Measurements from ENCODE around the gene TRA2A.
"Not testable (repeated sequence)": the region's sequence is repeated elsewhere in the genome, so short reads cannot be mapped to it uniquely, and the experiment has no call there.

The TRA2A gene

DNA sequence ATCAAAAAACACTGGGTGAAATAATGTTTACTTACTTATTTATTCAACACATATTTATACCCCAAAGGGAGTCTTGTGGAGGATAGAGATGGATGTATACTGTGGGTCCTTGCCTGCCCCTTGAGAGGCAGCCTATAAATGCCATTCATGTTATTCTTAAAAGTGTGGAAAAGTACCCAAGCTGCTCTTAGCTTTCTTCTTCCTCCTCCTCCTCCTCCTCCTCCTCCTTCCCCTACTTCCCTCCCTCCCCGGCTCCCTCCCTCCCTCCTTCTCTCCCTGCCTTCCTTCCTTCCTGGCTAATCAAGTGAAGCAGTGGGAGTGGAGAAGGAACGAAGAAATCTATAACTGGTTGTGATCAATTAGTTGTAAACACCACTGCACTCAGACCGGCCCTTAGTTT lies 40.3 kb downstream of the TRA2A start:
- no peak for DNase-seq

DNA sequence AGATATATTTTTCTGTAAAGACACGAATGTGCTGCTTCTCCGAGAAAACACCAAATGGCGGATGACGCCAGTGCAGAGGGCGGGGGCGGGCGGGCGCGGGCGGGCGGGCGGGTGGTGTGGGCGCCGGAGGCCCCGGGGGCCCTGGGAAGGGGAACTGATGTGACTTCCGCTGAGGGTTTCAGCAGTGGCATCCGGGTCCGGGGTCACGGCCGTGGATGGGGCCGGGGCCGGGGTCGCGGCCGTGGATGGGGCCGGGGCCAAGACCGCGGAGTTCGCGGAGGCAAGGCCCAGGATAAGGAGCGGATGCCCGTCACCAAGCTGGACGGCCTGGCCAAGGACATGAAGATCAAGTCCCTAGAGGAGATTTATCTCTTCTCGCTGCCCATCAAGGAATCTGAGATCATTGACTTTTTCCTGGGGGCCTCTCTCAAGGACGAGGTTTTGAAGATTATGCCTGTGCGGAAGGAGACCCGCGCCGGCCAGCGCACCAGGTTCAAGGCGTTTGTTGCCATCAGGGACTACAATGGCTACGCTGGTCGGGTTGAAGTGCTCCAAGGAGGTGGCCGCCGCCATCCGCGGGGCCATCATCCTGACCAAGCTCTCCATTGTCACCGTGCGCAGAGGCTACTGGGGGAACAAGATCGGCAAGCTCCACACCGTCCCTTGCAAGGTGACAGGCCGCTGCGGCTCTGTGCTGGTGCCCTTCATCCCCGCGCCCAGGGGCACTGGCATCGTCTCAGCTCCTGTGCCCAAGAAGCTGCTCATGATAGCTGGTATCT lies 41.2 kb downstream of the TRA2A start:
- DNase-seq: no peak

DNA sequence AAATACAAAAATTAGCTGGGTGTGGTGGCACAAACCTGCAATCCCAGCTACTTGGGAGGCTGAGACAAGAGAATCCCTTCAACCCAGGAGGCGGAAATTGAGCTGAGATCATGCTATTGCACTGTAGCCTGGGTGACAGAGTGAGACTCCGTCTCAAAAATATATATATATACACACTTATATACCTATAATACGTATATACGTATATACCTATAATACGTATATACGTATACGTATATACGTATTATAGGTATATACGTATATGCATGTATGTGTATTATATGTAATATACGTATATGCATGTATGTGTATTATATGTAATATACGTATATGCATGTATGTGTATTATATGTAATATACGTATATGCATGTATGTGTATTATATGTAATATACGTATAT lies 43.1 kb downstream of the TRA2A start:
- not testable (repeated sequence) for DNase-seq

DNA sequence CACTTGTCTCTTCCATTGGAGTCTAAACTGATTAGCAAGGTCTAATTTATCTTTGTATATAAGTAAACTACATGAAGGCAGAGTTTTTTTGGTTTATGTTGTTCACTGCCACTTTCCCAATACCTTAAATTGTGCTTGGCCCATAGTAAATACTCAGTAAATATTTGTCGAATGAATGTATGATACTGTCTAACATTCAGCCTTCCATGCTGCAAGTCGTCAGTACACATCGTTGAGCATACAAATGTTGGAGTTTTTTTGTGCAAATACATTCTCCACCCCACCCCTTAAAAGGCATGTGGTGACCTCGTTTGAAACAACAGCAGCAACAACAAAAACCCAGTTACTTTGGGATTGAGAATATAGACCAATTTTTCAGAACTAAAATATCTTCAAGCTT lies 44.1 kb downstream of the TRA2A start:
- DNase-seq: no peak

DNA sequence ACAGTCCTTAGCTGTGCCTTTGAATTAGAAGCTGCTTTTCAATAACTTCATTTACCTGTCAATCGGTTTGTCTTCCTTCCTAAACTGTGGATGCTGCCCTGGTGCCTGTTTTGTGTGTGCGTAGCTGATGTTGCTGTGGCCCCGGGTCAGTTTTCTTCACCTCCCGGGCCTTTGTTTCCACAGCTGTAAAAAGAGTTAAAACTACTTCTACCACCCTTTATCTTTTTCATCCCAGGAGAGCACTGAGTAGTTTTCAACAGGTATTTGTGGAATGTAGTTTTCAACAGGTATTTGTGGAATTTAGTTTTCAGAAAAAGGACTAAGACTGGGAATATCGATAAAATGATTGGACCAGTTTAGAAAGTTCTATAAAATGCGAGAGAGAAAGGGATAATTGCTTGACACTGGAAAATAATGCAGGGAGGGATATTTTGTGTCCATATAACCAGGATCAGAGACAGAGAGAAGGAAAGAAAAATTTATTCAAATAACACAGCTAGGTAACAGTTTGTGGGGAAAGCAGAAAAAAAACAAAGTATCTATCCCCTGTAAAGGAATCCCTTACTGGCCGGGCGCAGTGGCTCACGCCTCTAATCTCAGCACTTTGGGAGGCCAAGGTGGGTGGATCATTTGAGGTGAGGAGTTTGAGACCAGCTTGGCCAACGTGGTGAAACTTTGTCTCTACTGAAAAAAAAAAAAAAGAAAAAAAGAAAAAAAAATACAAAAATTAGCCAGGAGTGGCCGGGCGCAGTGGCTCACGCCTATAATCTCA lies 45.6 kb downstream of the TRA2A start:
- DNase-seq: no peak

DNA sequence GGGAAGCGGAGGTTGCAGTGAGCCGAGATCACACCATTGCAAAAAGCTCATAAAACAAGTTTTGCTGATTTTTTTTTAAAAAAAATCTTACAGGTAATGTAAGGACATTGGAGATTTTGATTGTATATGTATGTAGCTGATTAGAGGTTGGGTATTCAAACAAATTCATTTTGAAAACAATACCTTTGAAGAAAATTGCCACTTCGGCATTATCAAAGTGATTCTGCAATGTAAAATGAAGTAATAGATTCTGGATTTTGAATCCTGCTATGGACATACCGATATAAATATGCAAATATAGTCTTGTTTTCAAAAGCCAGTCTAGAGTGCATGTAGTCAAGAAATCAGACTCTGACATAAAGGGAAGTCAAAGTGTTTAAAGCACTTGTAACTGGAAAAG lies 49.1 kb downstream of the TRA2A start:
- no peak for DNase-seq

DNA sequence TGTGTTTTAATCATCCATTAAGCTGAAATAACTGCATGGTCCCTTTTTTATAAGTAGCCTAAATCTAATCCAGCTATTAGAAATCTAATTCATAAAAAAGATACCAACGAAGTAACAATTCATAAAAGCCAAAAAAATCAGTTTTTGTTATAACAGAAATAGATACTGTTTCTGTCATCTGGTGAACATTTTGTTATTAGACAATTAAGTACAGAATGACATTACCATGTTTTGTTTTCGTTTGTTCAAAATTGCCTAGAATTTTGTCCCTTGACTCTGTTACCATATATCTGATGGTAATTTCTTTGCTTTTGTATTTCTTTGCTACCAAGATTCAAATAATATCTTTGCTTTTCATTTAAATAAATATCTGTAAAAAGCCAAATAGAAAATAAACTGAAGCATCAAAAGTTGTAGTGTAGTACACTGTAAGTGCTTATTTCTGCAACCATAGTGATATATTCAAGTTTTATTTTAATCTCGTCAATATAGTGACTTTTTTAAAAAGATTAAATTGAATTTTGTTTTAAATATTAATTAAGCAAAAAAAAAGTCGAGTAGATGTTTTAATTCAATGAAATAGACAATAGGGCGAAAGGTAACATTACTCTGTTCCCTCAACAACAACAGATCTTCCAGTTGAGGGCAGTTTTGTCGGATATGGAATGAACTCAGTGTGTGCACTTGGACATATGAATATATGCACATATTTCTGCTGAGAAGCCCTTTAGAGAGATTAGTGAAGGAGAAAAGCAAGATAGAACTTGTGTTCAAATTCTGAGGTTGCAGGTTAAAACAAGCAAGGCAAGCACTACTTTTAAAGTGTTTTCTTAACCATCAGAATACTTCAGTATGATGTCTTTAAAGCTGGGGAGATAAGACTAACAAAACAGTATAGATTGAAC lies 53.6 kb downstream of the TRA2A start:
- DNase-seq: no peak

DNA sequence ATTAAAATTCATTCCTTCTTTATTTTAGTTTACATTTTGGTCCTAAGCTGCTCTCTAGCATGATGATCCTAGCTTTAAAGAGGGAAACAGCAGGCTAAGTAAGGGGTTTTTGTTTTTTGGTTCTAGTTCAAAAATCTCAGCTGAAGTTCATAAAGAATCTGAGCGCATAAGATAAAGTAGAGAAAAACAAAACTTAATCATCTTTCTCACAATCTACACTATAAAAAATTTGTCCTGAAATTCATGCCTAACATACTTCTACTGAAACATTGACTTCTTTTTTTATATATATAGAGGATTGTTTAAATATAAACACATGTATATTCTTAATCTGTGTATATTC lies 54.7 kb downstream of the TRA2A start:
- DNase-seq: no peak

DNA sequence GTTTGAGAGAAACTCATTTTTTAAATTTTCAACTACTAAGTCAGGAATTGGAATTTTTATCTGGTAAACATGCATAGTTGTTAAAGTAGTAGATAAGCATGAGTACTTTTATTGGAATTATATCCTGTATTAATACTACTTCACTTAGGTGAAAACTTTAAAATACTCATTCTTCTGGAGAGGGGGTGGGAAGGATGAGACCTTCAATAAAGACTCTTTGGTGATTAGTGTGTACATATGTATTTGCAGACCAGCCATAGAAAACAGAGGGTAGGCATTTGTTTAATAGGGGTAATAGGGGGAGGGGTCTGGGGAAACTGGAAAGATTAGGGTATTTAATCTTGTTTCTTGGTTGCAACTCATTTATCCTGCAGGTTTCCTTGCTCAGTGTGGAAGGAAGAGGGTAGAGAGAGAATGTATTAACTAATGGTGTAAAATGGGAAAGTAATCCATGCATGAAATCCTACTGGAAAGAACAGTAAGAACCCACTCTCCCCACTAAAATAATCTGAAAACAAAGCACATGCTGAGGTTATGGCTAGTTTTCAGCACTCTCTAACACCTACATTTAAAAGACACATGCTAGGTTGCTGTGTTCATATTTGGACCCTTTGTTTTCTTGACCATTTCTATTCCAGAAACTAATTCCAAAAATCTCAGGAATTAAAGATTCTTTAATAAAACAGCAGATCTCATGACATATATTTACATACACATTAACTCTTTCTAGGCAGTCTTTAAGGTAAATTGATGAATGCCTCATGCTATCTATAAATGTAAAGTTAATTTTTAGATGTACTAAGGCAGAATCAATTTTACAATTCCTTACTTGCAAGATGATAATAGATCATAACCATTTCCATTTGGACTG lies 55.3 kb downstream of the TRA2A start:
- peak; percentile 37 for DNase-seq

DNA sequence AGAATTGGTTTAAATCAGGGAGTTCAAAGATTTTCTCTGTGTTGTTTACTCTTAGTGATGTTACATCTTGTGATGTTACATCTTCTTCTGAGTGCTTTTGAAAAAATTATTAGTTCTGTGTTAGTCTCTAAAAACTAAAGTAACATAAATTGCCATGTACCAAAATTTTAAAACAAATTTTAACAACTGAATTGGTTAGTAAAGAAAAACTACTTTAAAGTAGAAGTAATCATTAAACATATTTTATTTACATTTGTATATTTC lies 56.3 kb downstream of the TRA2A start:
- DNase-seq: no peak

DNA sequence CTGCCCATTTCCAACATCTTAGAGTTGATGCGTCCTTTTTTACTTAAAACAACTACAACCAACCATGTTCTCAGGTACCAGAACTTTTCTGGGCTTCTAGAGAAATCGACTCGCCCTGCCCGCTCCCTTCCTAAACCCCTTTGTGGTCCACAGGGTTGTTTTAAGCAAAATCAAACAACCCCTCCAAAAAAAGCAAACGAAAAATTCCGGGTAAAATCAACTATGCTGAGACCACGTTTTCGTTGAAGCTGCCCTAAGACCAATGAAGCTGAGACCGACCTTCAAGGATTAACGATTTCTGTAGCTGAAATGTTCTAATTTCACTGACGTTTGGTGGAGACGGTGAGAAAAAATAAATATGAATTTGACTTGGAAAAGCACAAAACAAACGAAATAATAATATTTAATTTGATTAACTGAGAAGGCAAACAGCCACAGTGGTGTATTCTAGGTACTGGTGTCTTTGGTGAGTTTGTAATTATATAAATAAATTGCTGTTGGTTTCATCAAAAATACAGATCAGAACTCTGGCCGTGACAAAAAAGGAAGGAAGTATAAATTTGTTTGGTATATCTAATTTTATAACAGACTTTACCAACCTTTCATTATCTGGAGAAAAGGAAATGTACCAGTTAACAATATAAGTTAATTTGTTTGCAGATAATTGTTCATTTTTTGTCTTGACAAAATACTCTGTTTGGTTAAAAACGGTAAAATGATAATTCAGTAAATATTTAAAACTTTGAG lies 56.8 kb downstream of the TRA2A start:
- DNase-seq: no peak

DNA sequence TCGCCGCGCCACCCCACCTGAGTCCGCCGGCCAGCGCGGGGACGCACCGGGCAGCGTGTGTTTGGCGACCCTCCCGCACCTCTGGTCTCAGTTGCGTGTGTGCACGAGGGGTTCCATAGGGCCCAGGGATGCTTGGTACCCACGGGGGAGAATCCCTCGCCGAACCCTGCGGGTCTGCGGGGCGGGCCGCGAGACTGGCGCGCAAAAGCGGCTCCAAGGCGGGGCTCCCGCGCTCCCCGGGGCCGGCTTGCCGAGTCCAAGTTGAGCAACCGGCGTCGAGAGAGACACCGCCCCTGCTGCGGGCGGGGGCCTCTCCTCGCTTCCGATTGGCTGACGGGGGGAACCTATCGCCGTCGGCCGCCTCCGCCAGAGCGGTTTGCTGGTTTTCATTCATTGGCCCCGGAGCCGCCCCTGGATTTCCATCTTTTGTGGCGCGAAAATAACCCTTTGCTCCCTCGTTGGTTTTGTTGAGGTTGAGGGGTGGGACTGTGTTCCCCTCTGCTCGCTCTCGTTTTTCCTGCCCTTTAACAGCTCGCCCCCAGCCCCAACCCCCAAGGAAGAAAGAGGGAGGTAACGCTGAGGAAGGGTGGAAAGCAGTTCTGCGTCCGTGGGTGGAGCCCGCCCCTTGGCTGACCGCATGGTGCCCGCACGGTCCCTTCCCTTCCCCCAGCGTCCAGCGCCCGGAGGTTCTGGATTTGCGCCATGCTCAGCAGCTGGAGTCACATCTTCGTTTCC lies 57.5 kb downstream of the TRA2A start:
- DNase-seq: peak; percentile 98

DNA sequence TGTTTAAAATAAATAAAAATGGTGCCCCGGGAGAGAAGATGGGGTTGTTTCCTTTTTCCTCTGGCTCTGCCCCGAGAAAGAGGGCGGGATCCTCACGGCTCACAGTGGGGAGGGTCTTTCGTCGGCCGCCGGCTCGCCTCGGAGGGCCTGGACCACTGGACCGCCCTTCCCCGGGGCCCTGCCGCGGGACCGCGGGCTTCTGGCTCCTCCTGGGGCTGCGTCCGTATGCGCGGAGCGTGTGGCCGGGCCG lies 58.0 kb downstream of the TRA2A start:
- no peak for DNase-seq

DNA sequence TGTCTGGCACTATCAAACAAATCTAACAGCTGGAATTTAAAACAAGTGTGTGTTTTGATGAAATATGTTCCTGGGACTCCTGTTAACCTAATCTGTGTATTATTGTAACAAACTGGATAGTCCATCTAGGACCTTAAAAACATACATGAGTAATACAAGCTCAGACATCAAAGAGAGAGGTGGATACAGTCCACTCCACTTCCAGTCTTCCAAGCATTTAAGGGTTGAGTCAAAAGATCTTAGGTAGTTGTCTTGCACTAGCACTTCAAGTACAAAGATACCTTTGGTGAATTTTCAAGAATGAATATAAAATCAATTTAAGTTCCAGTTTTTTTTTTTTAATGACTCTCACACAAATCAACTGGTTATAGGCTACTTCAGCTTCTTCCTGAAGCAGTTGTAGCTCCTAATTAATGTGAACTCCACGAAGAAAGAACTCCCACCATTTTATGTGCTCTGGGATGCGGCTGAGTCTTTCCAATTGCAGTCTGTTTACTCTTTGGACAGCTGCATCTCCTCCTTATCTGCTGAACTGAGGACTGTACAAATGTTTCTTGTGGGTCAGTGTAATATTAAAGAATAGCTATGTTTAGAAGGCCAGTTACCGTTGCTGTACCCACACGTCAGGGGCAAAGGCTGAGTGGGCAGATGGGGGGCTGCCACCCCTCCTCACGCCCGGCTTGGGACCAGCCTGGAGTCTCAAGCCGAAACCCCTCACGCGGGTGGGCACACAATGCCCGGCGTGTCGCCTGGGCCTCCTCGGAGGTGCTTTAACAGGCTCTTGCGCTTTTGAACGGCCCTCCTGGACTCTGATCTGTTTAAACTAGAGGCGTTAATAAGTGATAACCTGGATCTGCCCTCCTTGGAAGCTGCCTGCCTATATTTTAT lies 58.6 kb downstream of the TRA2A start:
- peak; percentile 63 for DNase-seq

DNA sequence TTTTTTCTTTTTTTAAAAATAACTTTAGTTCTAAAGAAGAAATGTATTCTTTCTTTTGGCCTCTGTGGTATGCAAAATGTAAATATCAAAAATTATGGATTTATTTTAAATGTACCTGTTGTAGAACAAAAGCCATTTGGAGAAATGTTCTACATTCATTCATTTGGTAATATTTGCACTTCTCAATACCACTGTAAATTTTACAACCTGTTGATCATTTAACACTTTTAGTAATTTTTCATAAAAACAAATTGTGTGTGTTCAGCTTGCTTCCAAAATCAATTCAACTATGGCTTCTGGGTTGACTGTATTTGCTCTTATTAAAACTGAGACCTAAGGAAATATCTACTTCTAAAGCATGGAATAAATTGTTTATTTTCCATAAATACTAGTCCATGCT lies 59.2 kb downstream of the TRA2A start:
- no peak for DNase-seq

DNA sequence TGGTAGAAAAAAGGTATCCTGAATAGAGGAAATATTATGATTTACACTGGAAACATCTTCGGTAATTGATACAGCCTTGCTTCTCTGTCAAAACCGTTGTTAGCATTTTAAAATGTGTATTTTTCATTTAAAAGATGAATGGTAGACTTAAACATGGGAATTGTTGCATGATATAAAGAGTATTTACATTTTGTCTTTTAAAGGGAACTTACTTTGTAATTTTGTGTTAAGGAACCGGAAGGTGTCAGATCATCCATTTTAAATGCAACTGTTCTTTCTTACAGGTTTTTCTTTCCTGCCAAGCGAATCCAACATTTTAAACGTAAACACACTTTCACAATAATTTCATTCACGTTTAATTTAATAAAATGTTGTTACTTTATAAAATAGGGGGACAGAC lies 59.7 kb downstream of the TRA2A start:
- no peak for DNase-seq

DNA sequence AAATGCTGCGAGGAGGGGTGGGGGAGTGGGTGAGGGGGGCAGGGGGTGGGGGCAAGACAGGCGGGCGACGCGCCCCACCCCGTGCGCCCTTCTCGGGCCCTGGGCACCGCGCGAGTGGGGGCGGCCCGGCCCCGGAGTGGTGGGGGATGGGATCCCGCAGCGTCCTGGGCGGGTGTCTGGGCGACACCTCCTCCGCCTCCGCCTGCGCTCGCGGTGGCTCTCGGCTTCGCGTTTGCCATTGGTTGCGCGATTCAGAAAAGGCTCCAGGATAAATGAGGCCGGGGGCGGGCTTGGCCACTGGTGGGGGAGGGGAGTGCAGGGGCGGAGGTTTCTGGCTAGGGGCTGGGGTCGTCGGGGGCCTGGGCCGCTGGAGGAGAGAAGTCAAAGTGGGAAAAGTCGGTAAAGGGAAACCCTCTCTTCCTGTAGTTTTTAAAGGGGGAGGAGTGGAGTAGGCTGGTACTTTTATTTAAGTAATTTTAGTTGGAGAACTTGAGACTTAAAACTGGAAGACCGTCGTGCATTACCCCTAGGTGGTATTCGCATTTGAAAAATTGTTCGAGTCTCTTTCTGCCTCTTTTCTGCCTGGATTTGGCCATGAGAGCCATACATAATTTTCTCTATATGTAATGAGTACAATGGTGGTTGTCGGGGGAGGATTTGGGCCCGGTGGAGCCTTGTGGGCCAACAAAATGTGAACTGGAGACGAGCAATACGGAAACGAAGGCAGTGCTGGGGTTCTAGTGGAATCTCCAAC lies 60.5 kb downstream of the TRA2A start:
- peak; percentile 90 for DNase-seq

DNA sequence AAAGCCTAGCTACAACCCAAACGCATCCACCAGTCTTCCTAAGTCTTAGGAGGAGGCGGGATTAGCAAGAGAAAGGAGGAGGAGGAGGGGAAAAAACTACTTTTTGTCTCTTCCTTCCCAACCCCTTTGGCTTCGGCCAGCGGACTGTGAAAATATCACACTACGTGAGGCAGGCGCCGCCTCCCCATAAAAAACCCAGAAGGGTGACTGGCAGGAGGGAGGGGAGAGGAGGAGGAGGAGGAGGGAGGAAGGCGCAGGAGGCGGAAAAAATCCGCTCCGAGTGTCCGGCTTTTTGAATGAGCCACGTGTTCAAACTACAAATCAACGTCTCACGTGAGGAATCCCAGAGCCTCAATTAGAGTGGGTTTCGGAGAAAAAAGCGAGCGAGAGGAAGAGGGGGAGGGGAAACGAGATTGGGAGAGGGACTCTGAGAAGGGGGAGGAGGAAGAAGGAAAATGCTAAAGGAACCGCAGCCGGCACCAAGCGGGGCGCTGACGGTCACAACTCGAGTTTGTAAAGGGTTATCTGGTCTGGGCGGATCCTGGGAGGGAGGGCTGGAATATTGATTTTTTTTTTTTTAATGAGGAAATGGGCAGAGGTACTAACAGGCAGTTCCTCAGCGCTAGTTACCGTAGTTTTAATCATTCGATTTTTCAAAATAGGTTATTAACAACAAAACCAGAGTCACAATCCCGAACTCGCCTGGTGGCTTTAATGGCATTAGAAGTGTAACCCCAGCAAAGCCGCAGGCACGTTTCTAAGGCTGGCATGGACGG lies 61.3 kb downstream of the TRA2A start, which contains the start of gene IGF2BP3:
TSS of gene IGF2BP3 (minus strand) at position 162 of the 776 bp plus-strand sequence. CDS start 381 bp downstream, outside the sequence.
- peak; percentile 92 for DNase-seq

DNA sequence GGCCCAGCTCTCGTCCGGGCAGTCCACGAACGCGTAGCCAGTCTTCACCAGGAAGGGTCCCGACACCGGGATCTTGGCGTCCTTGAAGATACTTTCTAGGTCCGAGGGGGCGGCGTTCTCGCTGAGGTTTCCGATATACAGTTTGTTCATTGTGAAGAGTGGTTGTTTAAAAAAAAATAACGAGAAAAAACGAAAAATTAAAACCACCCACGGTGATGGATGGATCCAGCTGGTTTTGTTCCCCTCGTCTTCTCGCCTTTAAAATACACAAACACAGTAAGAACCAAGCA lies 61.9 kb downstream of the TRA2A start:
- no peak for DNase-seq

All from NCI-H526 treated with DMSO at 0.1 percent for 48 hours (cell line).